GM20000 (cell line): Measurements from ENCODE around the gene IDE.
"Not testable (repeated sequence)": the region's sequence is repeated elsewhere in the genome, so short reads cannot be mapped to it uniquely, and the experiment has no call there.

Source experiments
- DNase-seq: peaks from one replicate; pipeline ENCODE4 v3.0.0; 2012; ENCODE audit warnings: low spot score
- TF ChIP-seq, protein P1 (sequence below): IDR thresholded peaks from 2 replicates; pipeline ENCODE4 v1.5.1; 2012; ENCODE audit warnings: mild to moderate bottlenecking, control low read depth; ENCODE audit errors: extremely low read depth, missing control alignments

The IDE gene

DNA sequence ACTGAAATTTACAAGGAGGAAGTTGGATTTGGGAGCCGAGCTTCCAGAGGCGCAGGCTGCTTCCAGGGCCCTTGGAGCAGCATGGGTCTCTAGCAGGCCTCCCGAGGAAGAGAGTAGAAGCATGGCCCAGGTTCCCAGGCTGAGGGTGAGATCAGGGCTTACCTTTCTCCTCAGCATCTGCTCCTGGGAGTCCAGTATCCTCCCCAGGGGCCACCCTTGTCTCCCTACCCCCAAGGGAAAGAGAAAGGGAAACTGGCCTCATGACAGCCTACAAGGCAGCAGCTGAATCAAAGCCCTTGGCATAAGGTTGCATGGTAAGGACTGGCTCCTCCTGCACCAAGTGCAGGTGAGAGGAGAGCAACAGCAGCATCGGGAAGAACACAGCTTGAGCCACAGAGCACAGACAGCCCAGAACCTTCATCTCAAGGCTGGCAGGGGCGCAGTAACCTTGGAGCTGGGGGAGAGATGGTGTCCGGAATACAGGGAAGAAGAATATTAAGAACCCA, 168.4 kb downstream of the IDE start:
- DNase-seq, result no peak
- TF ChIP-seq, protein P1, sequence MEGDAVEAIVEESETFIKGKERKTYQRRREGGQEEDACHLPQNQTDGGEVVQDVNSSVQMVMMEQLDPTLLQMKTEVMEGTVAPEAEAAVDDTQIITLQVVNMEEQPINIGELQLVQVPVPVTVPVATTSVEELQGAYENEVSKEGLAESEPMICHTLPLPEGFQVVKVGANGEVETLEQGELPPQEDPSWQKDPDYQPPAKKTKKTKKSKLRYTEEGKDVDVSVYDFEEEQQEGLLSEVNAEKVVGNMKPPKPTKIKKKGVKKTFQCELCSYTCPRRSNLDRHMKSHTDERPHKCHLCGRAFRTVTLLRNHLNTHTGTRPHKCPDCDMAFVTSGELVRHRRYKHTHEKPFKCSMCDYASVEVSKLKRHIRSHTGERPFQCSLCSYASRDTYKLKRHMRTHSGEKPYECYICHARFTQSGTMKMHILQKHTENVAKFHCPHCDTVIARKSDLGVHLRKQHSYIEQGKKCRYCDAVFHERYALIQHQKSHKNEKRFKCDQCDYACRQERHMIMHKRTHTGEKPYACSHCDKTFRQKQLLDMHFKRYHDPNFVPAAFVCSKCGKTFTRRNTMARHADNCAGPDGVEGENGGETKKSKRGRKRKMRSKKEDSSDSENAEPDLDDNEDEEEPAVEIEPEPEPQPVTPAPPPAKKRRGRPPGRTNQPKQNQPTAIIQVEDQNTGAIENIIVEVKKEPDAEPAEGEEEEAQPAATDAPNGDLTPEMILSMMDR, result no peak

GRCh38 chr10:92404612-92405418, 169.1 kb downstream of the IDE start:
- TF ChIP-seq, protein P1, result no peak
- DNase-seq, result no peak

DNA sequence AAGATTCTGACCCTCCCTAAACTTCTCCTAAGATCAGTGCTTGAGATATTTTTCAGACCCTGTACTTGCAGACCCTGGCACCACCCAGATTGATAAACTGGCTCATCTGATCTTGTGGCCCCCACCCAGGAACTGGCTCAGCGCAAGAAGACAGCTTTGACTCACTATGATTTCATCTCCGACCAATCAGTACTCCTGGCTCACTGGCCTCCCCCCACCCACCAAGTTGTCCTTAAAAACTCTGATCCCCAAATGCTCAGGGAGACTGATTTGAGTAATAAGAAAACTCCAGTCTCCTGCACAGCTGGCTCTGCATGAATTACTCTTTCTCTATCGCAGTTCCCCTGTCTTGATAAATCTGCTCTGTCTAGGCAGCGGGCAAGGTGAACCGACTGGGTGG, 171.7 kb downstream of the IDE start:
- not testable (repeated sequence) for DNase-seq
